ENCODE measurements around the gene DIAPH2.

The DIAPH2 gene

GRCh38 chrX:97616883-97617530 lies 932.4 kb downstream of the DIAPH2 start:
- DNase-seq: no peak

- DNase-seq: no peak
These were observed 934.9 kb downstream of the DIAPH2 start for GRCh38 chrX:97619499-97619898.

GRCh38 chrX:97622111-97622510 lies 937.5 kb downstream of the DIAPH2 start:
- DNase-seq: no peak

GRCh38 chrX:97628326-97628725 lies 943.7 kb downstream of the DIAPH2 start:
- DNase-seq: no peak

GRCh38 chrX:97628807-97629596 lies 944.4 kb downstream of the DIAPH2 start:
- DNase-seq: no peak

GRCh38 chrX:97629597-97629985 lies 944.9 kb downstream of the DIAPH2 start:
- no peak for DNase-seq

- no peak for DNase-seq
These were observed 949.2 kb downstream of the DIAPH2 start for GRCh38 chrX:97633798-97634197.

GRCh38 chrX:97636473-97637140 lies 952.0 kb downstream of the DIAPH2 start:
- DNase-seq: no peak

GRCh38 chrX:97637289-97637688 lies 952.6 kb downstream of the DIAPH2 start:
- DNase-seq: no peak

- no peak for DNase-seq
These were observed 954.0 kb downstream of the DIAPH2 start for GRCh38 chrX:97638621-97639020.

- no peak for DNase-seq
These were observed 954.9 kb downstream of the DIAPH2 start for GRCh38 chrX:97639526-97639925.
